GM12874 (cell line): ENCODE measurements around the gene PRKCA.

ENCODE experiments used
- TF ChIP-seq, protein P1 (sequence below): IDR thresholded peaks from 2 replicates; pipeline ENCODE4 v1.5.1; 2011; ENCODE audit warnings: low read depth, mild to moderate bottlenecking, control low read depth, low read length, moderate library complexity; ENCODE audit not compliant: insufficient read depth

The PRKCA gene

DNA sequence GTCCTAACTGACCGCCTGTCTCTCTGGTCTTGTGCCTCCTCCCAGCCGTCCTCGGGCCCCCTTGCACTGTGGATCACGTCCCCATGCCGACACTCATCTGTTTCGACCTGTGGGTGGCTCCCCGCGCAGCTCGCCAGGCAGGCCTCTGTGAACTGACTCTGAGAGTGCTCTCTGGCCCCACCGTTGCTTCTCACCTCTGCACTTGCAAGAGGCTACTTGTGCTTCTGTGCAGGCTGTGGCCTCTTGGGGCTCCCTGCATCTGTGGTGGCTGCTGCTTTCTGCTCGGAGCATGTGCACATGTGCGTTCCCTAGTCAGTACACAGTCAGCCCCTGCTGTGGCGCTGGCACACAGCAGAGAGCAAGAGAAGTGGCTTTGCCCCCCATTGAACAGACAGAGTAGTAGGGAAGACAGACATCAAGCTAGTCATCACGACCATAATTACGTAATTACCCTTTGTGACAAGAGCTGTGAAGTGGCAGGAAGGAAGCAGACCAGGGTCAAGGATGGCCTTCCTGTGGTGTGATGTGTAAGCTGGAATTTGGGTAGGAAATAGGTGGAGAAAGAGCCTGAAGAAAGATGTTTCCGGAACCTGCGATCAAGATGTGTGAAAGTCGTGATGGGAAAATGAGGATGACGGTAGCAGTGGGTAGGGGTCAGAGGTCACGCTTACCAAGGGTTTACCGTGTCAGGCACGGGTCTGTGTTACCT, 276.5 kb downstream of the PRKCA start:
- TF ChIP-seq, protein P1, sequence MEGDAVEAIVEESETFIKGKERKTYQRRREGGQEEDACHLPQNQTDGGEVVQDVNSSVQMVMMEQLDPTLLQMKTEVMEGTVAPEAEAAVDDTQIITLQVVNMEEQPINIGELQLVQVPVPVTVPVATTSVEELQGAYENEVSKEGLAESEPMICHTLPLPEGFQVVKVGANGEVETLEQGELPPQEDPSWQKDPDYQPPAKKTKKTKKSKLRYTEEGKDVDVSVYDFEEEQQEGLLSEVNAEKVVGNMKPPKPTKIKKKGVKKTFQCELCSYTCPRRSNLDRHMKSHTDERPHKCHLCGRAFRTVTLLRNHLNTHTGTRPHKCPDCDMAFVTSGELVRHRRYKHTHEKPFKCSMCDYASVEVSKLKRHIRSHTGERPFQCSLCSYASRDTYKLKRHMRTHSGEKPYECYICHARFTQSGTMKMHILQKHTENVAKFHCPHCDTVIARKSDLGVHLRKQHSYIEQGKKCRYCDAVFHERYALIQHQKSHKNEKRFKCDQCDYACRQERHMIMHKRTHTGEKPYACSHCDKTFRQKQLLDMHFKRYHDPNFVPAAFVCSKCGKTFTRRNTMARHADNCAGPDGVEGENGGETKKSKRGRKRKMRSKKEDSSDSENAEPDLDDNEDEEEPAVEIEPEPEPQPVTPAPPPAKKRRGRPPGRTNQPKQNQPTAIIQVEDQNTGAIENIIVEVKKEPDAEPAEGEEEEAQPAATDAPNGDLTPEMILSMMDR: no peak

GRCh38 chr17:66579556-66579955, 277.1 kb downstream of the PRKCA start:
- TF ChIP-seq, protein P1: no peak

GRCh38 chr17:66580184-66580955, 278.0 kb downstream of the PRKCA start:
- TF ChIP-seq, protein P1: no peak

DNA sequence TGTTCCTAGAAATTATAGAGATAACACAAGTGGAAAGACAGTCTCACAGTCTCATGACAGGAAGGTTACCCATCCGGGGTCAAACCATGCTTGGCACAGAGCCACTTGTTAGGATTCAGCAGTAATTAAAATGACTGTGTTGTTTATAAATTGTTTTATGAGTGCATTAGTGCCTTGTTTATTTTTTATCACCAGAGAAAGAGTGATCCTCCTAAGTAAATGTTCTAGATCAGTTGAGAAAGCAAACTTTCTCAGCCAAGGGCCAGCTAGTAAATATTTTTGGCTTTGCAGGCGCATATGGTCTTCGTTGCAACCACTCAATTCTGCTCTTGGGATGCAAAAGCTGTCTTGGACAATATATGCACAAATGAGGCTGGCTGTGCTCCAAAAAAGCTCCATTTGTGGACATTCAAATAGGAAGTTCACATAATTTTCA, 278.6 kb downstream of the PRKCA start:
- TF ChIP-seq, protein P1: no peak

DNA sequence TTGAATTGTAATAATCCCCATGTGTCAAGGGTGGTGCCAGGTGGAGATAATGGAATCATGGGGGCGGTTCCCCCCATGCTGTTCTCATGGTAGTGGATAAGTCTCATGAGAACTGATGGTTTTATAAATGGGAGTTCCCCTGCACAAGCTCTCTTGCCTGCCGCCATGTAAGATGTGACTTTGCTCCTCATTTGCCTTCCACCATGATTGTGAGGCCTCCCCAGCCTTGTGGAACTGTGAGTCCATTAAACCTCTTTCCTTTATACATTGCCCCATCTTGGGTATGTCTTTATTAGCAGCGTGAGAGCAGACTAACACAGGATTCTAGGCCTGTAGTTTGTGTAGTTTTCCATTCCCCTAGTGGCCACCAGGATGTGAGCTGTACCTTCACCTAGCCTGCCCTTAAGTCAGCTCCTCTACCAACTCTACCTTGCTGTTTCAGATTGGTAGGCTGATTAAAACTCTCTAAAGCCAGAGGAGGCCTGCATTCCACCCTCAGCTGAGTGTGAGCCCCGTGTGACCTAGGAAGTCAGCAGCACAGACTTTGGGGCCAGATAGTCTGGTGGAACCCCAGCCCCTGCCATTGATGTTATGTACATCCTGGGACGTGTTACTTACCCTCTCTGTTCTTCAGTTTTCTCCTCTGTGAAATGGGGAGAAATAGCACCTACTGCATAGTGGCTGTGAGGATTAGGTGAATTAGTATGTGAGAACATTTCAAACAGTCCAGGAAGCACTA, 280.1 kb downstream of the PRKCA start:
- TF ChIP-seq, protein P1: no peak

DNA sequence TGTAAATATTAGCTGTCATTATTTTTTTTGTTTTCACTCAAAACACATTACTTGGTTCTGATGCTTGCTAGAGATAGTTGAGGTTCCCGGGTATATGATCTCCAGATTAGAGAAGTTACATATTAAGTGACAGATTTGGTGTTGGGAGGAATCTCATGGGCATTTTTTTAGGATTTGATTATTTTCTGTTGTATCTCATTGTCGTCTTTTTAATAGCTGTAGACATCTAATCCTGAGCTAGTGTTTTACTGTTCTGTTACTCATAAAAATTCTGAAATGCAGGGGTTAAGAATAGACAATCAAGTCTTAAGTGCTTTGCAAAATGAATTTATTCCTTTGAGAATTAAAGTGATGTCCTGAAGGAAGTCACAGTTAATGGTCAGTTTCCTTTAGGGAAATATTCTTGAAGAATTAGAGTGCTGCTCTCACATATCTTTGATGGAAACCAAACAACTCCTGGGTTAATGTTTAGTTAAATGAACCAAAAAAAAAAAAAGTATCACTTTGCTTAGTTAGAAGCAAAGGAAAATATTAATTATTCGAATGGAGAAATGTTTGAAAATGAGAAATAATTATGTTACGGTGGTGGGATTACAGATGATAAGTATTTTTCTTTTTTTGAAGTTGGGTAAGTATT, 280.8 kb downstream of the PRKCA start:
- TF ChIP-seq, protein P1: no peak

- TF ChIP-seq, protein P1: no peak
Observed at GRCh38 chr17:66584927-66585326, 282.5 kb downstream of the PRKCA start.
